Stimulated activated CD8-positive, alpha-beta memory T cell treated with anti-CD3 and anti-CD28 coated beads, Interleukin-7, amount 100 ng/mL, for 4 hours (primary cell): Measurements from ENCODE around the gene TBXAS1.

Experiments used
- DNase-seq, 2 donors: peaks; one replicate each; pipeline ENCODE4 v3.0.0-alpha.2; 2020; ENCODE audit warnings: low read depth in 2 of 2

TBXAS1 gene

GRCh38 chr7:139829025-139829774 lies at the start of gene TBXAS1:
TSS of gene TBXAS1 (plus strand) at chr7:139829264. CDS start at chr7:139829391, 127 bp downstream.
- DNase-seq: no peak

DNA sequence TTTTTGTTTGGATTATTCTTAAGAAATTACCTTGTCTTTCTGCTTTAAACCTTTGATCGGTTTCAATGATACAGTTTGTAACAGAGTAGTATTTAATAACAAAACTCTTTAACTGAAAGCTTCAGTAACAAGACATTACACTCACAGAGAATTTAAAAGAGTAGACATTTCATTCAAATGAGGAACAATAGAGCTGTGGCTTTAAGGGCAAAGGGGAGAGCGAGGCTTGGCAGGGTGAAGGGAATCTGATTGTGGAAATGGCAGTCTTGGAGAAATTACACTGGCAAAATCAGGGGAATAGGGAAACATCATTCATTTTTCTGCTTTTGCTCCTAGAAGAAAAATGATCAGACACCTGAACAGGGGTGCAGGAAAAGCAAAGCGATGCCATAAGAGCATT lies 46.1 kb upstream of the TBXAS1 start:
- DNase-seq: no peak

- no peak for DNase-seq
Measured at GRCh38 chr7:139783647-139784385, 45.2 kb upstream of the TBXAS1 start.

DNA sequence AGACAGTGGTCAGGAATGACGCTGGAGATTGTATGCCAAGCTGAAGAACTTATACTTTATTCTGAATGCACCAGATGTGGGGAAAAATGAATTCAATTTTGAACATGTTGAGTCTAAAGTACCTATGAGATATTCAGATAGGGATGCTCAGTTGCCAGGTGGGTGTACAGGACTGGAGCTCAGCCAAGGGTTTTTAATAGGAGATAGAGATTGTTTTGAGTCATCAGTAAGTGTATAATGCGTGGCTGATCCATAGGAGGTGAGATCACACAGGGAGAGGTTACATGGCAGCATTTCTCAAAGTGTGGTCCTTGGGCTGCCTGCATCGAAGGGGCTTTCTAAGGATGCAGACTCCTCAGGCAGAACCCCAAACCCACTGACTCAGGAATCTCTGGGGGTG lies 44.4 kb upstream of the TBXAS1 start:
- no peak for DNase-seq

DNA sequence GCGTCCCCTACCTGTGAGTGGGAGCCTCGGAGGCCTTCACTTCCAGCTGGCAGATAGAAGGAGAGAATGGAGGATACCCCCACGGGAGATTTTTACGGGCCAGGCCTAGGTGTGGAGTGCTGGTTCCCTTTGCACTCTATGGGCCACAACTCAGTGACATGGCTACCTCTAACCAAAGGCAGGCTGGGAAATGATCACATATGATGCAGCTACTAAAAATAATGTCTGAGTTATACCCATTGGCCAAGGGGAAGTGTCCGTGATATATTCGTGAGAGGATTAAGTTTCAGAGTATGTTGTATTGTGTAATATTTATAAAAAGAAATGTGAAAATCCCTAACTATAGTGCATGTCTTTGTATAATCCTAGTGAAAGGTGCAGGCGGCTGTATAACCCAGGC lies 37.7 kb upstream of the TBXAS1 start:
- no peak for DNase-seq

GRCh38 chr7:139797607-139798006 lies 31.5 kb upstream of the TBXAS1 start:
- DNase-seq: no peak

GRCh38 chr7:139798221-139798620 lies 30.8 kb upstream of the TBXAS1 start:
- DNase-seq: no peak

DNA sequence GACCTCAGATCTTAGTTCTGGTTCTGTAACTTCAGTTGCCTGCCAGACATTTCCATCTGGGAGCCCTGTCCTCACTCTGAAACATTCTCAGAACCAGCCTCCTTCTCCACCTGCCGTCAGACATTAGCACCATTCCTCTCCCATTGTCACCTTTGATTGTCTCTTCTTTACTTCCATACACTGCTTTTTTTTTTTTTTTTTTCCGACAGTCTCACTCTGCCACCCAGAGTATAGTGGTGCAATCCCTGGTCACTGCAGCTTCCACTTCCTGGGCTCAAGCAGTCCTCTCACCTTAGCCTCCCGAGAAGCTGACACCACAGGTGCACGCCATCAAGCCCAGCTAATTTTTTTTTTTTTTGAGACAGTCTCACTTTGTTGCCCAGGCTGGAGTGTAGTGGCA lies 30.2 kb upstream of the TBXAS1 start:
- no peak for DNase-seq

- no peak for DNase-seq
Measured at GRCh38 chr7:139799586-139799985, 29.5 kb upstream of the TBXAS1 start.

- no peak for DNase-seq
Measured at GRCh38 chr7:139804571-139804970, 24.5 kb upstream of the TBXAS1 start.

- no peak for DNase-seq
Measured at GRCh38 chr7:139807009-139807408, 22.1 kb upstream of the TBXAS1 start.

DNA sequence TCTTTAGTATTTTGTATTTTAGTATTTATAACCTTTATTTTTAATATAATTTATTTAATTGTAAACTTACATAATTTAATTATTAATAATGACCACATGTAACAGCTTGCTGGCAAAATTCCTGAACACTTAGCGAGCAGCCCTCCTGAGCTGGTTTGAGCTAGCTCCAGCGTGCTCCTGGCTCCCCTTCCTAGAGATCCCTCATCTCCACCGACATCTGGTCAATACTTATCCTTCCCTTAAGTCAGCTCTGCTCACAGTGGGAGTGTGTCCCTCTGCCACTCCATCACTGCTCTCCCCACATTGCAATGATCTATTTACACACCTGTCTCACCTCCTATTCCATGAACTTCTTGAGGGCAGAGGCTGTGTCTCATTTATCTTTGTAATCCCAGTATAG lies 20.6 kb upstream of the TBXAS1 start:
- DNase-seq: no peak

DNA sequence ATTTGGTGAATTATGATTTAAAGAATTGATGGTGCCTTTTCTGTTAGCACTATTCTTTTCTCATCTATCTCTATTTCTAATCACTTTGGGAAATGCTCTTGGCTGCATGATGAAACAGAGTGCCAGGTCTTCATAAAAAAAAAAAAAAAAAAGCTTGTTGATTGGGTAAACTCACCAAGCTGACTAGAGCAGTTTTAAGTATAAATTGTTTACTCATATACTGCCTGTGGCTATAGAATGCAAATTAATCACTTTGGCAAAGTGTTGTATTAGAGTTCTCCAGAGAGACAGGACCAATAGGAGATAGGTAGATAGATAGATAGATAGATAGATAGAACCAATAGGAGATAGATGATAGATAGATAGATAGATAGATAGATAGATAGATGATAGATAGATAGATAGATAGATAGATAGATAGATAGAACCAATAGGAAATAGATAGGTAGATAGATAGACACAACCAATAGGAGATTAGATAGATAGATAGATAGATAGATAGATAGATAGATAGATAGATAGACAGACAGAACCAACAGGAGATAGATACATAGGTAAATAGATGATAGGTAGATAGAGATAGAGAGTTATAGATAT lies 20.1 kb upstream of the TBXAS1 start:
- no peak for DNase-seq

DNA sequence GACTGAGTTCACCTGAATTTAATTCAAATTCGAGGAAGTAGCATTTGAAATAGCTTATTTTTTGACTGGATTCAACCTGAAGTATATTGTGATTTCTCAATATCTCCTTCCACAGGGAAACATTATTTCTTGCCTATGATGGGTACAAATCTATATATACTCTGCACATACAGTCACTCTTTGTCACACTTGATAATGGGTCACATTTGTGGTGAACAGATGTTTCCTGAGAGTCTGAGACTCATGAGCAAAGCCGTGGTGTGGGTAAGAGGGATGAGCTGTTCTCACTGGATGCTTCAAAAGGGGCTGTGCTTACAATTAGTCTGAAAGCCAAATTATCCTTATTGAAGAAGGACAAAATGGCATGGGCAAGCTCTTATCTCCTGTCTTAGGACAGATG lies 18.0 kb upstream of the TBXAS1 start:
- no peak for DNase-seq

- DNase-seq: no peak
Measured at GRCh38 chr7:139813151-139813550, 15.9 kb upstream of the TBXAS1 start.

GRCh38 chr7:139813689-139814088 lies 15.4 kb upstream of the TBXAS1 start:
- DNase-seq: no peak

DNA sequence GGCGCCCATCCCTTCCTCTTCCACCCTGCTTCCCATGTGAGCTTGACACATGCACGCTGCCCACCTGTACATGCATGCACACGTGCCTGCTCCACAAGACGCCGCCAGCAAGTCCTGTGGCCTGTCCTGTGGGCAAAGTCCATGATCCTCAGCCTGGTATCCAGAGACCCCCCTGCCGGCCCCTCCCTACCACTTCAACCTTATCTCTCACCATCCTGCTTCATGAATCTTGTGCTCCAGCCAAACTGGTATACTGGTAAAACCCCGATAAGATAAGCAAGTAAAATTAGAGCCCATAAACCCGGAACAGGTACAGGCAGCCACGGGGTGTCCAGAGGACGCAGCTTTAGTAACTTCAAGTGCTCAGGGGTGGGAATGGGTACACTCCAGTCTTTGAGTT lies 11.8 kb upstream of the TBXAS1 start:
- DNase-seq: no peak

- DNase-seq: no peak
Measured at GRCh38 chr7:139820089-139820488, 9.0 kb upstream of the TBXAS1 start.

GRCh38 chr7:139821349-139822105 lies 7.5 kb upstream of the TBXAS1 start:
- DNase-seq: no peak

GRCh38 chr7:139822855-139823254 lies 6.2 kb upstream of the TBXAS1 start:
- no peak for DNase-seq

- no peak for DNase-seq
Measured at GRCh38 chr7:139823959-139824521, 5.0 kb upstream of the TBXAS1 start.
